ENCODE data around the gene NID2. TPM values are rescaled to one million over a fixed set of nuclear protein-coding genes. Genes with fewer than 3 reads are reported as not detected.

Gene NID2
- total and polyA plus RNA-seq, 2 donors (not counting 1 experiment from before 2014, with no cell fraction given): not detected

DNA sequence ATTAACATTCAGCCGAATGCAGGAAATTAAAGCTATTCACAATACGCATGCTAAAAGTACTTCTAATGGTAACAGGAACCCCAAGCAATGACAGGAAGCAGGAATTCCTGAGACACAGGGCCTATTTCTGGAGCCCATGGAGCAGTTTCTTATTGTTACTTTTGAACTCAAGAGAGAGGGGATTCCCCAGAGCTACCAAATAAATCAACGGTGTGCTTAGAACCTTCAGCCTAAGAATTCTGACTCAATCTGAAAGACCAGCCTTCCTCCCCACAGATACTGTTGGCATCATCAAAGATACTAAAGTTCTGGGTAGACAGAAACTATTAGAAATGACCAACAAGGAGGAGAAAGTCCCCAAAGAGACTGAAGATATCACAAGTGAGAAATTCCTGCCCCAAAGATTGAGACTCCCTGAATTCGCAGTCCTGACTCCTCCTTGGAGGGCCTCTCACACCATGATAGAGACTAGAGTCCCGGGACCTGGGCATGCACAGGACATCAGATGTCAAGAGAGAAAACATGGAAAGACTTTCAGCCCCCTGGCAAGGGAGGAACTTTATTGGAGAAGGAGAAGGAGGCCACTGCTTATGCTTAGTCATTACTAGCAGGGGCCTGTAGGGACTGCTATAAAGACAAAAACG lies 46.8 kb downstream of the NID2 start:
- Histone ChIP-seq H3K4me2 (replicated peaks; ENCODE audit: low read depth, low read length, poor library complexity, severe bottlenecking) (no peak overlapping the region), H3K27ac (ENCODE audit: low read length in 2 of 2) (no peak overlapping the region), H3K27me3 (replicated peaks in 1 of 4; ENCODE audit: control extremely low read depth in 1 of 4, control insufficient read depth in 3 of 4, insufficient read depth in 4 of 4, low read length in 3 of 4) (peaks cover 0 to 2% (median 0%) of the 10 kb centered on the region in 4 experiments), H3K9me3 (ENCODE audit: control extremely low read depth in 1 of 3, control insufficient read depth in 2 of 3, insufficient read depth in 1 of 3, low read length in 2 of 3) (peaks cover 0 to 9% (median 0%) of the 10 kb centered on the region in 3 donors), H3K4me3 (ENCODE audit: control extremely low read depth in 1 of 5, extremely low read depth in 1 of 5, insufficient read depth in 1 of 5, low read depth in 2 of 5, low read length in 4 of 5) (no peak overlapping the region), H3K36me3 (replicated peaks in 1 of 2; ENCODE audit: control extremely low read depth in 1 of 2, control insufficient read depth in 1 of 2, extremely low read depth in 1 of 2, insufficient read depth in 2 of 2, low read length in 1 of 2) (no peaks in the 10 kb centered on the region), H2AFZ (ENCODE audit: insufficient read depth, low read depth, low read length, poor library complexity, severe bottlenecking) (no peak overlapping the region), H4K20me1 (ENCODE audit: control insufficient read depth, insufficient read depth, low read length, poor library complexity, severe bottlenecking) (no peaks in the 10 kb centered on the region), H3K4me1 (ENCODE audit: control insufficient read depth in 2 of 2, insufficient read depth in 2 of 2, low read length in 2 of 2) (peaks cover 3 to 6% of the 10 kb centered on the region in 2 donors), H3K79me2 (ENCODE audit: control insufficient read depth, insufficient read depth, low read length) (no peaks in the 10 kb centered on the region), H3K9ac (ENCODE audit: low read length) (no peak overlapping the region)
- POLR2A ChIA-PET: no interaction called here
- intact Hi-C loops (cut with micrococcal nuclease): no loop called here
- ATAC-seq (ENCODE audit: low read depth): no peak
- no peaks in the 10 kb centered on the region for H3K27me3 Mint-ChIP-seq
- DNase-seq: no peak
- H3K4me3 Mint-ChIP-seq: no peak overlapping the region
- WGBS (ENCODE audit: insufficient coverage): 58% methylated on average over 4 of the region's 6 CpGs
- no peak overlapping the region for H3K27ac Mint-ChIP-seq
- TF ChIP-seq, protein P1, sequence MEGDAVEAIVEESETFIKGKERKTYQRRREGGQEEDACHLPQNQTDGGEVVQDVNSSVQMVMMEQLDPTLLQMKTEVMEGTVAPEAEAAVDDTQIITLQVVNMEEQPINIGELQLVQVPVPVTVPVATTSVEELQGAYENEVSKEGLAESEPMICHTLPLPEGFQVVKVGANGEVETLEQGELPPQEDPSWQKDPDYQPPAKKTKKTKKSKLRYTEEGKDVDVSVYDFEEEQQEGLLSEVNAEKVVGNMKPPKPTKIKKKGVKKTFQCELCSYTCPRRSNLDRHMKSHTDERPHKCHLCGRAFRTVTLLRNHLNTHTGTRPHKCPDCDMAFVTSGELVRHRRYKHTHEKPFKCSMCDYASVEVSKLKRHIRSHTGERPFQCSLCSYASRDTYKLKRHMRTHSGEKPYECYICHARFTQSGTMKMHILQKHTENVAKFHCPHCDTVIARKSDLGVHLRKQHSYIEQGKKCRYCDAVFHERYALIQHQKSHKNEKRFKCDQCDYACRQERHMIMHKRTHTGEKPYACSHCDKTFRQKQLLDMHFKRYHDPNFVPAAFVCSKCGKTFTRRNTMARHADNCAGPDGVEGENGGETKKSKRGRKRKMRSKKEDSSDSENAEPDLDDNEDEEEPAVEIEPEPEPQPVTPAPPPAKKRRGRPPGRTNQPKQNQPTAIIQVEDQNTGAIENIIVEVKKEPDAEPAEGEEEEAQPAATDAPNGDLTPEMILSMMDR (IDR thresholded peaks at IDR 0.05): no peak
- TF ChIP-seq EZH2 (IDR thresholded peaks at IDR 0.05; ENCODE audit: borderline replicate concordance, insufficient read depth, low read depth, low read length, poor library complexity, severe bottlenecking): no peak
- CTCF ChIA-PET: no interaction called here
- peaks cover 7% of the 10 kb centered on the region for H3K4me1 Mint-ChIP-seq
- no peaks in the 10 kb centered on the region for H3K9me3 Mint-ChIP-seq (ENCODE audit: insufficient read depth)

DNA sequence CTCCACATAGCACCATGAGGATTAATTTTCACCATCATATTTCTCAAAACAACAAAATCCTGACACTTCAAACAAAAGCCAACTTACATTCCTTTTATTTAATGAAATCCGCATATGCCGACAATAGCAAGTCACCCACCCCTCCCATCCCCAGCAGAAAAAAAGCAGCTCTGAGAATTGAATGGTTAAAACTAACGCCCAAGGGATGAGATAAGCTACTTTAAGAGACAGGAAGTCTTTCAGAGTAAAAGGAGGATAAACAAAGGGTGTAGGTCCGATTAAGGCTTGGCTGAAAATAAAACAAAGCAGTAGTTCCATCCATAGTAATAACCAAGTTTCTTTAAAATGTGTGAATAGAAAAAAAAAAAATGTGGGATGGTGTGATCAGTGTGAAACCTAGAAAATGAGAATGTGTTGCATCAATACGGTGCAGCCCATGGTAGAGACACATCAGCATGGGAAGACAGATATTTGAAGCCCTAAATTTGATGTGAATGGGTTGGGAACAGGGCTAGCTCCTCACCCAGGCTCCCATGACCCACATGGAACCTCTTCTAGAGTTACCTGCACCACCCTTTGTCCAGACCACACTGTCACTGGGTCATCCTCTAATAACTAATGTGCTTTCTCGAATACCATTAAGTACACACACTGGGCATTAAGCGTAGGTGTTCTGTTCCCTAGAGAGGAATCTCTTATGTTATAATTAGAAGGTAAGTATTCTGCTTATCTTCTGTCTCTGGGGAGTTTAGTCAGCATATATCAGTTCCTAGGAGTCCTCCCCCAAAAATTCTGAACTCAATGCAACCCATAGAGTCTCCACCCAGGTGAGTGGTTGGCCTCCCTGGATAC lies 47.8 kb downstream of the NID2 start:
- Histone ChIP-seq H3K4me3 (ENCODE audit: control extremely low read depth in 1 of 5, extremely low read depth in 1 of 5, insufficient read depth in 1 of 5, low read depth in 2 of 5, low read length in 4 of 5) (no peak overlapping the region), H3K4me1 (ENCODE audit: control insufficient read depth in 2 of 2, insufficient read depth in 2 of 2, low read length in 2 of 2) (peaks cover 3 to 6% of the 10 kb centered on the region in 2 donors), H3K9ac (ENCODE audit: low read length) (no peak overlapping the region), H3K27me3 (replicated peaks in 1 of 4; ENCODE audit: control extremely low read depth in 1 of 4, control insufficient read depth in 3 of 4, insufficient read depth in 4 of 4, low read length in 3 of 4) (peaks cover 0 to 2% (median 0%) of the 10 kb centered on the region in 4 experiments), H3K4me2 (replicated peaks; ENCODE audit: low read depth, low read length, poor library complexity, severe bottlenecking) (no peak overlapping the region), H3K79me2 (ENCODE audit: control insufficient read depth, insufficient read depth, low read length) (no peaks in the 10 kb centered on the region), H3K9me3 (ENCODE audit: control extremely low read depth in 1 of 3, control insufficient read depth in 2 of 3, insufficient read depth in 1 of 3, low read length in 2 of 3) (peaks cover 0 to 9% (median 0%) of the 10 kb centered on the region in 3 donors), H2AFZ (ENCODE audit: insufficient read depth, low read depth, low read length, poor library complexity, severe bottlenecking) (no peak overlapping the region), H3K36me3 (replicated peaks in 1 of 2; ENCODE audit: control extremely low read depth in 1 of 2, control insufficient read depth in 1 of 2, extremely low read depth in 1 of 2, insufficient read depth in 2 of 2, low read length in 1 of 2) (no peaks in the 10 kb centered on the region), H3K27ac (ENCODE audit: low read length in 2 of 2) (no peak overlapping the region), H4K20me1 (ENCODE audit: control insufficient read depth, insufficient read depth, low read length, poor library complexity, severe bottlenecking) (no peaks in the 10 kb centered on the region)
- ChIA-PET POLR2A (no interaction called here), CTCF (no interaction called here)
- no peaks in the 10 kb centered on the region for H3K9me3 Mint-ChIP-seq (ENCODE audit: insufficient read depth)
- H3K4me1 Mint-ChIP-seq: peaks cover 7% of the 10 kb centered on the region
- DNase-seq: no peak
- no peak overlapping the region for H3K27ac Mint-ChIP-seq
- WGBS (ENCODE audit: insufficient coverage): 40% methylated on average over 1 of the region's 7 CpGs
- TF ChIP-seq EZH2 (IDR thresholded peaks at IDR 0.05; ENCODE audit: borderline replicate concordance, insufficient read depth, low read depth, low read length, poor library complexity, severe bottlenecking): no peak
- TF ChIP-seq, protein P1 (IDR thresholded peaks at IDR 0.05): no peak
- no peak overlapping the region for H3K4me3 Mint-ChIP-seq
- H3K27me3 Mint-ChIP-seq: peaks cover 4% of the 10 kb centered on the region
- ATAC-seq (ENCODE audit: low read depth): no peak
- intact Hi-C loops (cut with micrococcal nuclease): no loop called here

Measured in B cell (primary cell).